OCI-M1 (cell line): Measurements from ENCODE around the gene CFAP20DC.
"Not testable (repeated sequence)": the region's sequence is repeated elsewhere in the genome, so short reads cannot be mapped to it uniquely, and the experiment has no call there.

Experiments used
- DNase-seq: peaks from one replicate; lab custom pipeline; 2025; lab: John Stamatoyannopoulos, UW

The CFAP20DC gene

DNA sequence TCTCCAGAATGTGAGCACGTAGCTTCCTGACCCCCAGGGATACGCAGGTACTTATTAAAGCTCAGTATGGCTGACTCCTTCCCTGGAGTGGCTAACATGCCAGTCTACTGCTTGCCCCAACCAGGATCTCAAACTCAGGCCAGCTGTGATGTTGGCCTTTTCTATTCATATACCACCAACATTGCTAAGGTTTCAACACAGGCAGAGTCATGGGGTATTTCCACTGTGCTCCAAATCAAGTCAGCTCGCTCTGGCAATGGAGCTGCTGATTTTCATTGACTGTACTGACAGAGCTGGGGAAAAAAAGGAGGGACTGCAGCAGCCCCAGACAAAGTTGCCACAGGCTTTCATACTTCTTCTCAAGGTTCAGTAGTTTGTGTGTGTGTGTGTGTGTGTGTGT, 87.0 kb downstream of the CFAP20DC start:
- DNase-seq: no peak

DNA sequence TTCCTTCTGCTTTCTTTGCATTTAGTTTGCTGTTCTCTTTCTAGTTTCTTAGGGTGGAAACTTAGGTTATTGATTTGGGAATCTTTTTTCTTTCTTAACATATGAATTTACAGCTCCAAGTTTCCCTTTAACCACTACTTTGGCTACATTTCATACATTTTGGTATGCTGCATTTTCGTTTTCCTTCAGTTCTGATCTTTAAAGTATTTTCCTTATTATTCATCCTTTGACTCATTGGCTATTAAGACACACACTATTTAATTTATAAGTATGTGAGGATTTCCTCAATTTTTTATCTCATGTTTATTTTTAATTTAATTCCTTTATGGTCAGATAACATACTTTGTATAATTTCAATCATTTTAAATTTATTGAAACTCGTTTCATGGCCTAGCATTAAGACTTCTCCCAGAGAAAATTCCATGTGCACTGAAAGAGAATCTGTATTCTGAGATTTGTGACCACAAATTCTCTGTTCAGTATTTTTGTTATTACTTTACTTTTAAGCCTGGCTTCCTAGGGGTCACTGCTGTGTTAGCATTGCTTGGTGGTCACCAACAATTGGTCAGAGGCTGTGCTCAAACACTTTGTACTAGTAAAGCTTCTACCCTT, 87.7 kb downstream of the CFAP20DC start:
- DNase-seq: no peak

DNA sequence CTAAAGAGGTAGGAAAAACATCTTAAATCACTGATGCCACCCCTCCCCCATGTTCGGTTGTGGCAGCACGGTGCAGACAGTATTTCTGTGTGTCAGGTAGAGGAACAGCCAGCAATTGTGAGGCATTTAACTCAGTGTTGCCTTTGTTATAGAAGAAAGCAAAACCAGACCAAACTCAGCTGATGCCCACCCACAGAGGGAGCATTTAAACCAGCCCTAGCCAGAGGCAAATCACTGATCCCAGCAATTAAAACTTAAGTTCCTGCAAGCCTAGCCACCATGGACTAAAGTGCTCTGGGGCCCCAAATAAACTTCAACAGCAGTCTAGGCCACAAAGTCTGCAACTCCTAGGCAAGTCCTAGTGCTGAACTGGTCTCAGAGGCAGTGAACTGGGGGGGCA, 94.5 kb downstream of the CFAP20DC start:
- DNase-seq: no peak

DNA sequence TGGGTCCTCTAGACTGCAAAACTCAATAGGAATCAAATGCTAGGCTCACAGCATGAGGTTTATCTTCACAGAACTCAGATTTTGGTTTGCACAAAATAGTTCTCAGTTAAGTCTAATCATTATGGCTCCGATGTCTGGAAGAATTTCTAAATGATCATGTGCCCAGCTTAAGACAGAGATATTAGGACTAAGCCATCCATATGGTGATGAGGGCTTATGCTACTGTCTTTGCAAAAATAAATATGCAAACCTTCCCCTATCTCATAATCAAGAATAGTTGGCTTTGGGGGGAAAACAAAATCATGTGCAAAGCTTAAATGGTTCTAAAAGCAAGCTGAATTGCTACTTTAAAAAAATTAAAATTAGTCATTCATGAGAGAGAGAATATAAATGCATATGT, 96.5 kb downstream of the CFAP20DC start:
- DNase-seq: no peak

DNA sequence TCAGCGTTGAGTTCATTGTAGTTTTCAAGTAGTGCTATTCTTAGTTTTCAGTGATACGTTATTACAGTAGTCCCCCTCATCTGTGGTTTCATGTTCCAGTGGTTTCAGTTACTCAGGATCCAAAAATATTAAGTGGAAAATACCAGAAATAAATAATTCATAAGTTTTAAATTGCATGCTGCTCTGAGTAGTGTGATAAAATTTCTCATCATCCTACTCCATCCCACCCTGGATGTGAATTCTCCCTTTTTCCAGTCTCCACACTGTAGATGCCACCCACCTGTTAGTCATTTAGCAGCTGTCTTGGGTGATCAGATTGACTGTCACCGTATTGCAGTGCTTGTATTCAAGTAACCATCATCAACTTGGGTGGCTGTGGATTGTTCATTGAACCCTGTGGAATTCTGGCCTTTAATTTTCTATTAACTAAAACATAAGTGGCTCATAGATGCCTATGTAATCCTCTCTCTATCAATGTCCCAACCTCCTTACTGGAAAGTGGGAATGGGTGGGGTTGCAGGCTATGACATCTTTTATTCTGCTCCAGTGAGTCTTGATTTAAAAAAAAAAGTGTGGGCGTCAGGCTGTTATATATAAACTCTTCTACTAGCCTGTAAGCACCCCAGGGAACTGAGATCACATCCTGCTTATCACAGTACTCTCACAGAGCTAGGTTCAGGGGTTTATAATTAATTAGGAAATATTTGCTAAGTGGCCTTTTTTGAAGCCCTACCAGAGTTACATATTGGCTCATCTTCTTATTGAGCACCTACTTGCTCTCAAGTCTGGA, 97.5 kb downstream of the CFAP20DC start:
- no peak for DNase-seq

DNA sequence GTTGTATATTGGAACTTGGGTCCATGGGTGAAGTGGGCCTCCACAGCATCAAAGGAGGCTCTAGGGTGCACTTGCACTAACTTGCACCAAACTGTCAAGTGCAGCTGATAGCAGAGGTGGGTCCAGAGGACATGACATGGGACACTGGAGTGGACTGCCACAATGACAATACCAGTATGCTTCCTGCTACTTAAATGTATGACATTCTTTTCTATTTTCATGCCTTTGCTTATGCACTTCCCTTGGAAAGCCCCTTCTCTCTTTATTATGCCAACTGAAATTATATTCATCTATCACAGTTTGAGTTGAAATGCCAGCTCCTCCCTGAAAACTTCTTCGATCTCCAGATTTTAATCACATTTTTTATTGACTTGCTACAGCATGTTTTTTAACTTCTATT, 101.8 kb downstream of the CFAP20DC start:
- DNase-seq: no peak

DNA sequence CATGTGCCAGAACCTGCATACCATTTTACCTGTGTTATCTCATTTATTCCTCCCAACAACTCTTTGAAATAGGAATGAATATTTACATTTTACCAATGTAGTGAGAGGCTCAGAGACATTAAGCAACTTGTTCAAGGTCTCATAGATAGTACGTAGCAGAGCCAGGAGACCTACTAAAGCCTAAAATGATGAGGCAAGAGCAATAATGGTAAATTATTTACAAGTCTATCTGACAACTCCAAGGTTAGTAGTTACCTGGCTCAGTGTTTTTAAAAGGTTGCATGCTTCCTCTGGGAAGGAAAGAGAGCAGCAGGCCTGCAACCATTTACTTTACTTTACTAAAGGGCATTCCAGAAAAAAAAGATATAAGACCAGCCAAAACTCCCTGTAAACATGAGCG, 103.0 kb downstream of the CFAP20DC start:
- DNase-seq: no peak

DNA sequence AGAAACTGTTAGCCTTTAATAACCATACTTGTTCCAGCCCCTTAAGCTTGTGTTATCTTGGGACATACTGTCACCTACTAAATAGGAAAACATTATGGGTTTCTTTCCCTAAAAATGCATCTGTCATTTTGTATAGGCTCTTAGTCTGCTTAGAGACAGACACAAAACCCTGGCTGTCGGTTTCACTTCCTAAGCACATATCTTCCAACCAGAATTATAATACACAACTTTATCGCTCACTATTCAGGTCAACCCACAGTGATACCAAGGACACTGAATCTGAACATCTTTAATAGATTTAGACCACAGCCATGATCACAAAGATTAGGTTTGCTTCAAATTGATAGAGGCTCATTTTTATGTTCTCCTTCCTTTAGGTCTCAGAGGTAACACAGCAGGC, 111.8 kb downstream of the CFAP20DC start:
- no peak for DNase-seq

DNA sequence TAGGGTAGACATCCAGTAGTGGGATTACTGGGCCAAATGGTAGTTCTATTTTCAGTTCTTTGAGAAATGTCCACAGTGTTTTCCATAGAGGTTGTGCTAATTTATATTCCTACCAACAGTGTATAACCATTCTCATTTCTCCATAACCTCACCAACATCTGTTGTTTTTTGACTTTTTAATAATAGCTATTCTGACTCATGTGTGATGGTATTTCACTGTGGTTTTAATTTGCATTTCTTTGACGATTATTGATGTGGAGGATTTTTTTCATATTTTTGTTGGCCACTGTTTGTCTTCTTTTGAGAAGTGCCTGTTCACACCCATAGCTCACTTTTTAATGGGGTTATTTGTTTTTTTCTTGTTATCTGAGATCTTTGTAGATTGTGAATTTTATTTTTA, 125.2 kb downstream of the CFAP20DC start:
- no peak for DNase-seq

DNA sequence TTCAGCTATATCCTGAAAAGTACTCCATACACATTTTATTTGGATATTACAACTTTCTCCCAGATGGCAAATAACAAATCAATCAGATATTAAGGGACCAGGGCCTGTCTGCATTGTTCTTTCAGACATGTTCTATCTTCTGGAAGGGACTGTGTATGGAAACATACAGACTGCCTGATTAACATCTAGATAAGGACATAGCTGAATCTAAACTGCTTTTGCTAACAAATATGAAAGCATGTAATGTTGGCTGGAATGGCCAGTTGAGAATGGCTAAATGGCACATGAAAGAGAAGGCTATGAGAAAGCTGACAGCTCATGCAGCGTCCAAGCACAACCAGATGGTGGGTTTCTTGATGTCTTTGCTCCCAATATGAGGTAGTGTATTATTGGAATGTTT, 149.4 kb downstream of the CFAP20DC start:
- DNase-seq: peak; percentile 52

DNA sequence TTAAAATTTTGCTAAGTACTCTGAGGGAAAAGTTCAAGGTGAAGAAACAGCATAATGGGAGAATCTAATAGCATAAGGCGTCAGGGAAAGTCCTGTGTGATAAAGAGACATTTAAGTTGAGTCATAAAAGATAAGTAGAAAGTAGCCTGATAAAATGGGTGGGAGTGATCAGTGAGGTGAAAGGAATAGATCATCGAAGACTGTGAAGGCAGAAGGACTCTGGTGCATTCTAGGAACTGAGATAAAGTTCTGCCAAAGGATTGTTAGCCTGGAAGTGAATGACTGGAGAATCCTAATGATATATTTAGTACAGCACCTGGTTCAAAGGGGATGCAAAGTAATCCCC, 149.9 kb downstream of the CFAP20DC start:
- DNase-seq: no peak

DNA sequence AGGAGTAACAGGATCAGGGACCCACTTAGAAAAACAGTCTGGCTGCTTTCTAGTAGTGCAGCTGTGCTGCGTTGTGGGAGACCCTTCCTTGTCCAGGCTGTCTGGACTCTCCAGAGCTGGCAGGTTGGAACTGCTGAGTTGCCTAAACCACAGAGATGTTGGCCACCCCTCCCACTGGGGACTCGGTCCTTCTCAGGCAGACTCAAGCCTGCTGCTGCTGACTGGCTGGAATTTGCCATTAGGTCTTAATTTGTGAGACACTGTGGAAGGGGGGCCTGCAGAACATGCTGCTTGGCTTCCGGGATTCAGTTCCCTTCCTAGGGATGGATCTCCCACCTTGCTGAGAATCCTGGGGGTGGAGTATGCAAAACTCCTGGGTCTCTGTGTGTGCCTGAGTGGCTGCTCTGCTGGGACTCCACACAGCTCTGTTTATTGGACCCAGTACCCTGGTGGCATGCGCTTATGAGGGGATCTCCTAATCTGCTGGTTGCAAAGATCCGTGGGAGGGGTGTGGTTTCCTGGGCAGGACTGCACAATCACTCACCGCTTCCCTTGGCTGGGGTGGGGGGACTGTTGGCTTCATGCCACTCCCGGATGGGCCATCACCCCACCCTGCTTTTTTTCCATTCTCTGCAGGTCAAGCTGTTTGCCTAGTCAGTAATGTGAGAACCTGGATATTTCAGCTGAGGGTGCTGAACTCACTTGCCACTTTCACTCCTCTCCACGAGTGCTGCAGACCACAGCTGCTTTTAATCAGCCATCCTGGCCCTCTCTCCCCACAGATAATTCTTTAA, 150.5 kb downstream of the CFAP20DC start:
- DNase-seq: peak; percentile 84

DNA sequence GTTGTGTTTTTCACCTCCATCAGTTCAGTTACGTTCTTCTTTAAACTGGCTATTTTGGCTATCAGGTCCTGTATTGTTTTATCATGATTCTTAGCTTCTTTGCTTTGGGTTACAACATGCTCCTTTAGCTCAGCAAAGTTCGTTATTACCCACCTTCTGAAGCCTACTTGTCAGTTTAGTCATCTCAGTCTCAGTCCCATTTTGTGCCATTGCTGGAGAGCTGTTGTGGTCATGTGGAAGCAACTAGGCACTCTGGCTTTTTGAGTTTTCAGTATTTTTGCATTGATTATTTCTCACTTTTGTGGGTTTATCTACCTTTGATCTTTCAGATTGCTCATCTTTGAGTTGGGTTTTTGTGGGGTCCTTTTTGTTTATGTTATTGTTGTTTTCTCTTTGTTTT, 151.3 kb downstream of the CFAP20DC start:
- no peak for DNase-seq

DNA sequence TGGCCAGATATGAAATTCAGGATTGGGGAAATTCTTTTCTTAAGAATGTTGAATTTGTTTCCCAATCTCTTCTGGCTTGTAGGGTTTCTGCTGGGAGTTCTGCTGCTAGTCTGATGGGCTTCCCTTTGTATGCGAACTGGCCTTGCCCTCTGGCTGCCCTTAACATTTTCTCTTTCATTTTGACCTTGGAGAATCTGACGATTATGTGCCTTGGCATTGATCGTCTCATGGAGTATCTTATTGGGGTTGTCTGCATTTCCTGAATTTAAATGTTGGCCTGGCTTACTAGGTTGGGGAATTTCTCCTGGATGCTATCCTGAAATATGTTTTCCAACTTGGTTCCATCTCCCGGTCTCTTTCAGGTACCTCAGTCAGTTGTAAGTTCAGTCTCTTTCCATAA, 152.2 kb downstream of the CFAP20DC start:
- DNase-seq: no peak

DNA sequence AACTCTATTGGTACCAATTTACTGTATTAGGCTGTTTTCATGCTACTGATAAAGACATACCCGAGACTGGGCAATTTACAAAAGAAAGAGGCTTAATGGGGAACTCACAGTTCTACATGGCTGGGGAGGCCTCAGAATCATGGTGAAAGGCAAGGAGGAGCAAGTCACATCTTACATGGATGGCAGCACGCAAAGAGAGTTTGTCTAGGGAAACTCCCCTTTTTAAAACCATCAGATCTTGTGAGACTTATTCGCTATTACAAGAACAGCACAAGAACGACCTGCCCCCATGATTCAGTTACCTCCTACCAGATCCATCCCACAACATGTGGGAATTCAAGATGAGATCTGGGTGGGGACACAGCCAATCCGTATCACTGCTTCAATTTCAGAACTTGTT, 154.1 kb downstream of the CFAP20DC start:
- DNase-seq: not testable (repeated sequence)

DNA sequence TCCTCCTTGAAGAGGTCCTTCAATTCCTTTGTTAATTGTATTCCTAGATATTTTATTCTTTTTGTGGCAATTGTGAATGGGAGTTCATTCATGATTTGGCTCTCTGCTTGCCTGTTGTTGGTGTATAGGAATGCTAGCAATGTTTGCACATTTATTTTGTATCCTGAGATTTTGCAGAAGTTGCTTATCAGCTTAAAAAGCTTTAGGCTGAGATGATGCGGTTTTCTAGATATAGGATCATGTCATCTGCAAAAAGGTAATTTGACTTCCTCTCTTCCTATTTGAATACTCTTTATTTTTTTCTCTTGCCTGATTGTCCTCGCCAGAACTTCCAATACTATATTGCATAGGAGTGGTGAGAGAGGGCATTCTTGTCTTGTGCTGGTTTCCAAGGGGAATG, 157.3 kb downstream of the CFAP20DC start:
- peak; percentile 58 for DNase-seq

DNA sequence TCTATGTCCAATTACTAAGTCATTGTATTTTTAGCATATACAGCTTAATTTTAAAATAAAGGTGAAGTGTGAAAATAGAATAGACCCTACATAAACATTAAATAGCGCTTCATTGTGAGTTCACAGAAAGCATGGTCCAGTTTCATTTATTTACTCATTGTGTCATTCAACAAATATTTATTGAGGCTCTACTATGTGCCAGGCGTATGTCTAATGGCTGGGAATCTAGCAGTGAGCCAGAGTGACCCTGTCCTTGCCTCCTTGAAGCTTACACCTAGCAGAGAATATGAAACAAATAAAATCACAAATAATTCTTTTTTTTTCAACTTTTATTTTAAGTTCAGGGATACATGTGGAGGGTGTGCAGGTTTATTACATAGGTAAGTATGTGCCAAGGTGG, 161.7 kb downstream of the CFAP20DC start:
- no peak for DNase-seq

DNA sequence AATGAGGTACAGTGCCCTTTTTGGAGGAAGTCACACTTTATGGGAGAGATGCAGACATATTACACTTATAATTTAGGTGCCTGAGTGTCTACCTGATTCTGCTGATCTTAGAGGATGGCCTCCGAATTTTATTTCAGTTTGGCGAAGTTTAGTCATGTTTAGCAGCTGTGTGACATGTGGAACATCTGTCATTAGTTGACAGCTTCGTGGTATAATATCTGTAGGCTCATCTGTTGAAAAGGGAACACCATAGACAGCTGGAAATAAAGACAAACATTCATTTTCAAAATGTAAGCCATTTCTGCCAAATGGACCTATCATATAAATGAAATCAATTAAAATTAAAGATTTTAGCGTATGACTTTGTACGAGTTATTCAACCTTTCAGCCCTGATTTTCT, 165.4 kb downstream of the CFAP20DC start:
- peak; percentile 39 for DNase-seq

DNA sequence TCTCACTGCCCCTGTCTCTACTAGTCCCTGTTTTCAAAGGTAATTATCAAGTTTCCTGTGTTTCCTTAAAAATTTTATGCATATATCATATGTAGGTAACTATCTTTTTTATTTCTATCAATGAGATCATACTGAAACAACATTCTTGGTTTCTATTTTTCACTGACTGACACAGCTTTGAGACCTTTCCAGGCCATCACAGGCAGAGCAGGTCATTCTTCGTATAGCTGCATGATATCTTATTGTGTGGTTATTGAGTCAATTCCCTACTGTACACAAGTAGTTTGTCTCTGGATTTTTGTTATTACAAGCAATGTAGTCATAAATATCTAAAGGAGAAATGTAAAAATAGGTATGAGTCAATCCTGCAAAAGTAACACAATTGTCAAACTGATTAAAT, 169.6 kb downstream of the CFAP20DC start:
- DNase-seq: no peak

DNA sequence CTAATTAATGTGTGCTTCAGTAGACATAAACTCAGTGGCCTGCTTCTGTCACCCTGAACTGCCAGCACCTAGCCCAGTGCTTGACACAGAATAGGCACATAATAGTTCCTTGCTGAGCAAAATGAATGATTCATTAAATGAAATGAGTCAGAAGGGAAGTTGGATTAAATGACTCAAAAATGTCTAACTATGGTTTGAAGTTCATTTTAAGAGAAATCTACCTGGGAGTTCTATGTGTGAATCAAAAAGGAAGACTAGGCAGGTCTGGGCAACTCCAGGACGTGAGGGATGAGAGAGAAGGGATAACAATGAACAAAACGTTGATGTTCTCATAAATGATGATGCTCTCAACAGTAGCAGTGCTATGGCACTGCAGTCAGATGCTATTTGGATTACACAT, 175.0 kb downstream of the CFAP20DC start:
- DNase-seq: no peak

DNA sequence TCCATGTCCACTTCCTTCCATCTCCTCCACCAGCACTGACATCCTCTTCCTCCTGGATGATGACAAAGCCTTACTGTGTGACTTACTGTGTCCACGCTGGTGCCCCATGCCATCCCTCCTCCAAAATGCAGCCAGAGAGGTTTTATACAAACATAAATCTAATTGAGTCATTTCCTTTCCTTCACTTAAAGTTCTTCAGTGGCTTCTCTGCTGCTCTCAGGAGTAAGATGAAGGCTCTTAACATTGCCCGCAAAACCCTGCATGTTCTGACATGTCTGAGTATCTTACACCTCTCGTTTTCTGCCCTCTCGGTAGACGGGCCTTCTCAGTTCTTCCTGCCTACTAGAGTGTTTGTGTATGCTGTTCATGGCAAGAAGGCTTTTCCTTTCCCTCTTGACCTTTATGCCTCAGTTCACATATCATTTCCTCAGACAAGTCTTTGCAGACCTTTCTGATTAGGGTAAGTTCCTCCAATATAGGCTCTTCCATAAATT, 175.5 kb downstream of the CFAP20DC start:
- DNase-seq: no peak

DNA sequence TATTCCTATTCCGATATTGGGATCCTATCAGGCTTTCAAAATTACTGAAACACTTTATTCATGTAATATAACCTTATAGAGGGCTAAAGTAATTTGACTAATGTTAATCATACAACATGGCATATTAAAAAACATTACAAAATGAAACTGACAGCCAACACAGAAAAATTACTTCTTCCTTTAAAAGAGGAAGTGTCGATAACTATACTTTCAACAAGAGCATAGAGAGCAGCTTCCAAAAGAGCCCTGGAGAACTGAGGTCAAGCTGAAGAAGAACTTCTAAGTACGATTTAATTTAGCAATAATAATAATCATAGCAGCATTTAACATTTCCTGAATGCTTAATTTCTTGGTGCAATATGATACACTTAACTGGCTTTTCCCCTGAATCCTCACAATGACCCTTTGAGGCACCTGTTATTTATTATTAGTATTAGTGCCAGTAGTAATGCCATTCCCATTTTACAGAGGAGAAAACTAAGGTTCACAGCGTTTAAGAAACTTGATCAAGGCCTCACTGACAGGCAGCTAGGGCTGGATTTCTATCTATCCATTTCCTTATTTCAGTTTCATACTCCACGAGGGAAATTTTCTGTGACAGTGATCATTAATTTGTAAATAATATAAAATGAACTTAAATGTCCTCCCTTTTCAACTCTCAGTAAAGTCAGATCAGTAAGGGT, 181.6 kb downstream of the CFAP20DC start:
- DNase-seq: peak; percentile 60
